MM.1S (cell line): ENCODE results near the gene FRMD7.

ENCODE experiments used
- CTCF ChIP-seq: fragments of 300-600 bp; sonication (generic); IDR thresholded peaks from 2 replicates; pipeline ENCODE4 v1.5.1; 2016; ENCODE audit warnings: antibody characterized with exemption, low read length, mixed read lengths
- EZH2 ChIP-seq: fragments of 300-600 bp; sonication (generic); optimal IDR thresholded peaks from 2 replicates; pipeline ENCODE3; 2017; ENCODE audit warnings: low read depth, mild to moderate bottlenecking, antibody characterized with exemption, low read length, mixed read lengths

GRCh38 chrX:132169554-132169953, 41.7 kb upstream of the FRMD7 start:
- TF ChIP-seq EZH2 (no peak), CTCF (no peak)
